HCT116 (cell line): Measurements from ENCODE around the gene RNF146. TPM values are rescaled to one million over a fixed set of nuclear protein-coding genes. Genes with fewer than 3 reads are reported as not detected.

ENCODE experiments used
- ATAC-seq: fragments of 200-7000 bp; cut with Tn5 transposase; 2 replicates; pipeline ENCODE4 v1.9.1; 2020; ENCODE audit warnings: mild to moderate bottlenecking, moderate library complexity
- BruUV-seq: library from RNA; stranded (reverse); fragments of 400-500 nt; replicated peaks from 2 replicates; lab custom pipeline; 2021; lab: Mats Ljungman, UMichigan
- CTCF ChIA-PET: fragments of 300-600 bp; sonication (Branson Sonifier 250); formaldehyde crosslinking; loops from one replicate; lab custom pipeline; 2021; ENCODE audit warnings: antibody characterized with exemption; lab: Charles Lee
- POLR2A ChIA-PET: fragments of 300-600, 350-600 bp; sonication (Branson Sonifier 250); formaldehyde crosslinking; loops from one replicate; lab custom pipeline; 2021; ENCODE audit warnings: antibody characterized with exemption; lab: Charles Lee
- RAD21 ChIA-PET, 2 experiments: fragments of 300-600 bp; sonication (Branson Sonifier 250); formaldehyde crosslinking; loops; one replicate each; lab custom pipeline; 2023; ENCODE audit warnings: low total read pairs in 2 of 2; ENCODE audit not compliant: uncharacterized antibody in 2 of 2, unreplicated experiment in 2 of 2, low non-redundant PET in 1 of 2; lab: Charles Lee
- DNase-seq: peaks from one replicate; pipeline ENCODE4 v3.0.0-alpha.2; 2010; ENCODE audit warnings: low read depth, low spot score
- H2AFZ ChIP-seq: fragments of 200-600 bp; shearing (Covaris generic), sonication (generic); 2 replicates; pipeline ENCODE4 v1.6.1; 2017; ENCODE audit warnings: low read depth, mixed run types, mixed read lengths, antibody characterized with exemption, low read length; ENCODE audit not compliant: poor library complexity, severe bottlenecking
- H3K27ac ChIP-seq: 2 replicates; pipeline ENCODE4 v1.5.1; 2012; ENCODE audit warnings: low read depth, low read length
- H3K27me3 ChIP-seq: fragments of 200-600 bp; sonication (generic); 2 replicates; pipeline ENCODE4 v1.6.1; 2016; ENCODE audit warnings: mixed run types, low read length, mixed read lengths; ENCODE audit not compliant: insufficient read depth
- H3K36me3 ChIP-seq, 2 experiments: fragments of 200-500 bp in 1 of 2; fragments of 200-600 bp in 1 of 2; sonication (Bioruptor generic) in 1 of 2; sonication (generic) in 1 of 2; 2 replicates each; pipeline versions ENCODE4 v1.5.1 to v1.6.1; 2014 to 2016; ENCODE audit warnings: low read length in 2 of 2, inconsistent platforms in 1 of 2, mixed read lengths in 1 of 2, mixed run types in 1 of 2; ENCODE audit not compliant: insufficient read depth in 2 of 2, control insufficient read depth in 1 of 2
- H3K4me1 ChIP-seq, 2 experiments: fragments of 200-600 bp in 1 of 2; sonication (generic) in 1 of 2; 2 replicates each; pipeline versions ENCODE4 v1.5.1 to v1.6.1; 2012 to 2017; ENCODE audit warnings: low read length in 2 of 2, inconsistent platforms in 1 of 2, mild to moderate bottlenecking in 1 of 2, mixed read lengths in 1 of 2, mixed run types in 1 of 2, moderate library complexity in 1 of 2; ENCODE audit not compliant: insufficient read depth in 2 of 2, control insufficient read depth in 1 of 2
- H3K4me2 ChIP-seq: fragments of 200-600 bp; sonication (generic); 2 replicates; pipeline ENCODE4 v1.6.1; 2017; ENCODE audit warnings: mixed run types, low read length, mixed read lengths
- H3K4me3 ChIP-seq, 2 experiments: fragments of 200-600 bp in 1 of 2; sonication (generic) in 1 of 2; replicated peaks in 1 of 2; 2 replicates each; pipeline ENCODE4 v1.5.1; 2011 to 2016; ENCODE audit warnings: low read length in 2 of 2, control low read depth in 1 of 2, low read depth in 1 of 2, mild to moderate bottlenecking in 1 of 2, mixed read lengths in 1 of 2, mixed run types in 1 of 2
- H3K79me2 ChIP-seq: fragments of 200-600 bp; sonication (generic); 2 replicates; pipeline ENCODE4 v1.6.1; 2017; ENCODE audit warnings: mild to moderate bottlenecking, mixed run types, low read length, moderate library complexity, mixed read lengths; ENCODE audit not compliant: insufficient read depth
- H3K9ac ChIP-seq: fragments of 200-600 bp; sonication (generic); 2 replicates; pipeline ENCODE4 v1.6.1; 2016; ENCODE audit warnings: low read length, mixed read lengths
- H3K9me2 ChIP-seq: fragments of 200-600 bp; sonication (generic), shearing (Covaris generic); 2 replicates; pipeline ENCODE4 v1.6.1; 2017; ENCODE audit warnings: mixed run types, mild to moderate bottlenecking, moderate library complexity; ENCODE audit not compliant: insufficient read depth
- H3K9me3 ChIP-seq, 2 experiments: fragments of 200-500 bp in 1 of 2; fragments of 200-600 bp in 1 of 2; sonication (Bioruptor generic) in 1 of 2; sonication (generic) in 1 of 2; 2 replicates each; pipeline ENCODE4 v1.6.1; 2014 to 2017; ENCODE audit warnings: low read length in 2 of 2, mixed read lengths in 2 of 2, inconsistent platforms in 1 of 2, low read depth in 1 of 2, mild to moderate bottlenecking in 1 of 2, mixed run types in 1 of 2, moderate library complexity in 1 of 2; ENCODE audit not compliant: control insufficient read depth in 1 of 2, insufficient read depth in 1 of 2
- H4K20me1 ChIP-seq: fragments of 200-600 bp; sonication (generic), shearing (Covaris generic); 2 replicates; pipeline ENCODE4 v1.6.1; 2017; ENCODE audit warnings: mixed run types, mild to moderate bottlenecking, moderate library complexity; ENCODE audit not compliant: insufficient read depth
- CEBPB ChIP-seq: IDR thresholded peaks from 2 replicates; pipeline ENCODE4 v1.6.1; 2012; ENCODE audit warnings: low read depth
- EGR1 ChIP-seq: IDR thresholded peaks from 2 replicates; pipeline ENCODE4 v1.6.1; 2012; ENCODE audit warnings: low read depth
- EZH2phosphoT487 ChIP-seq: fragments of 200-600 bp; IDR thresholded peaks from 2 replicates; pipeline ENCODE4 v1.6.1; 2018; ENCODE audit warnings: antibody characterized with exemption, borderline replicate concordance
- FOSL1 ChIP-seq: IDR thresholded peaks from 2 replicates; pipeline ENCODE4 v1.6.1; 2012; ENCODE audit warnings: low read depth
- JUND ChIP-seq: IDR thresholded peaks from 2 replicates; pipeline ENCODE4 v1.6.1; 2012
- POLR2A ChIP-seq: IDR thresholded peaks from 2 replicates; pipeline ENCODE4 v1.7.0; 2011; ENCODE audit warnings: borderline replicate concordance; ENCODE audit not compliant: insufficient read depth, insufficient read length; ENCODE audit errors: extremely low read depth
- POLR2AphosphoS5 ChIP-seq: IDR thresholded peaks from 2 replicates; pipeline ENCODE4 v1.6.1; 2011; ENCODE audit warnings: mild to moderate bottlenecking, low read depth, low read length, moderate library complexity
- RAD21 ChIP-seq: IDR thresholded peaks from 2 replicates; pipeline ENCODE4 v1.6.1; 2012; ENCODE audit warnings: low read depth, mild to moderate bottlenecking
- SP1 ChIP-seq: IDR thresholded peaks from 2 replicates; pipeline ENCODE4 v1.6.1; 2012; ENCODE audit warnings: low read depth
- SRF ChIP-seq: IDR thresholded peaks from 2 replicates; pipeline ENCODE4 v1.6.1; 2012; ENCODE audit warnings: low read depth
- TCF7L2 ChIP-seq: IDR thresholded peaks from 2 replicates; pipeline ENCODE4 v1.7.0; 2011; ENCODE audit warnings: borderline replicate concordance, inconsistent platforms; ENCODE audit not compliant: insufficient read depth, insufficient read length; ENCODE audit errors: extremely low read depth
- YY1 ChIP-seq: IDR thresholded peaks from 2 replicates; pipeline ENCODE4 v1.6.1; 2011; ENCODE audit warnings: low read length, low read depth, moderate library complexity, mild to moderate bottlenecking; ENCODE audit not compliant: insufficient replicate concordance; ENCODE audit errors: extremely low read depth
- ZFX ChIP-seq: fragments of 450-650 bp; IDR thresholded peaks from 2 replicates; pipeline ENCODE4 v1.6.1; 2017
- ZNF274 ChIP-seq: fragments of 200-500 bp; sonication (Bioruptor generic); IDR thresholded peaks from 2 replicates; pipeline ENCODE4 v1.6.1; 2014; ENCODE audit warnings: mild to moderate bottlenecking, low read depth, low read length, inconsistent platforms
- intact Hi-C: fragments of 100-400 bp; cut with micrococcal nuclease; formaldehyde crosslinking; loops from 2 replicates; pipeline ENCODE4 v1.10.0; 2022
- total RNA-seq: library from RNA; stranded (reverse); gene quantifications from one replicate; pipeline ENCODE4 v1.2.1, GENCODE V29; 2021; ENCODE audit not compliant: unreplicated experiment
- TF ChIP-seq, protein P1 (sequence below): IDR thresholded peaks from 2 replicates; pipeline ENCODE4 v1.6.1; 2012
- TF ChIP-seq, protein P2 (sequence below): IDR thresholded peaks from 2 replicates; pipeline ENCODE4 v1.6.1; 2011; ENCODE audit warnings: mild to moderate bottlenecking, low read length, moderate library complexity; ENCODE audit not compliant: insufficient replicate concordance; ENCODE audit errors: extremely low read depth

The RNF146 gene
- total RNA-seq, 1 experiment from 2014 or later: 17.6 TPM

DNA sequence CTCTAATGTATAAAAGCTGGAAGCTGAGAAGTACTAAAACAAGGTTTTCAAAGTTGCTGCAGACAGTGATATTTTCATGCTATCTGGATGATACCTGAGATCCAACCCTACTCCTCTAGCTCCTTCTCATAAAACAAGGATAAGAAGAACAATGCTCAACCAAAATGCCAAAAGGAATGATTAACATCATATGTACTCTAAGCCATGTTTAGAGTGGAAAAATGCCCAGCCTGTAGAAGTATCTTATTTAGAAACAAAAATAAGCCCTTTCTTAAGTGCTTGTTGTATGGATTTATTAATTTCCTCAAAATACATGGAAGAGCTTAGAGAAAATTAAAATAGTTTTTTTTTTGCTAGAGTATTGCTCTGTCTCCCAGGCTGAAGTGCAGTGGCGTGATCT, 53.0 kb downstream of the RNF146 start:
- H3K4me1 ChIP-seq: no peaks in the 10 kb centered on the region
- no TSS peak for BruUV-seq
- no peak overlapping the region for H2AFZ ChIP-seq
- DNase-seq (no peak), ATAC-seq (no peak)
- no peaks in the 10 kb centered on the region for H3K27me3 ChIP-seq
- no peak overlapping the region for H3K4me3 ChIP-seq
- H3K79me2 ChIP-seq: peaks cover 20% of the 10 kb centered on the region; the same call in 1 of the 2 replicates
- ChIA-PET CTCF (interaction anchor here (1.6 kb wide), 1 partner anchor 16 kb away, joined by 5 read pairs; no protein-coding TSS in a partner anchor), POLR2A (no interaction called here), RAD21 (no interaction called here)
- no peaks in the 10 kb centered on the region for H3K9me3 ChIP-seq
- no peak overlapping the region for H3K4me2 ChIP-seq
- H4K20me1 ChIP-seq: no peaks in the 10 kb centered on the region
- intact Hi-C loops: no loop called here
- H3K9me2 ChIP-seq: no peaks in the 10 kb centered on the region
- no peak overlapping the region for H3K27ac ChIP-seq
- no peak overlapping the region for H3K9ac ChIP-seq
- peaks cover 8 to 16% of the 10 kb centered on the region in 2 experiments; a peak in 2 of 4 replicates for H3K36me3 ChIP-seq
- TF ChIP-seq YY1: no peak
- no peak for TF ChIP-seq SP1
- TF ChIP-seq JUND: no peak
- TF ChIP-seq ZFX: no peak
- TF ChIP-seq POLR2A: no peak
- no peak for TF ChIP-seq FOSL1
- no peak for TF ChIP-seq CEBPB
- no peak for TF ChIP-seq ZNF274
- TF ChIP-seq SRF: no peak
- TF ChIP-seq POLR2AphosphoS5: no peak
- no peak for TF ChIP-seq EZH2phosphoT487
- TF ChIP-seq RAD21: no peak
- no peak for TF ChIP-seq TCF7L2
- TF ChIP-seq, protein P1, sequence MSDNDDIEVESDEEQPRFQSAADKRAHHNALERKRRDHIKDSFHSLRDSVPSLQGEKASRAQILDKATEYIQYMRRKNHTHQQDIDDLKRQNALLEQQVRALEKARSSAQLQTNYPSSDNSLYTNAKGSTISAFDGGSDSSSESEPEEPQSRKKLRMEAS: no peak
- TF ChIP-seq, protein P2, sequence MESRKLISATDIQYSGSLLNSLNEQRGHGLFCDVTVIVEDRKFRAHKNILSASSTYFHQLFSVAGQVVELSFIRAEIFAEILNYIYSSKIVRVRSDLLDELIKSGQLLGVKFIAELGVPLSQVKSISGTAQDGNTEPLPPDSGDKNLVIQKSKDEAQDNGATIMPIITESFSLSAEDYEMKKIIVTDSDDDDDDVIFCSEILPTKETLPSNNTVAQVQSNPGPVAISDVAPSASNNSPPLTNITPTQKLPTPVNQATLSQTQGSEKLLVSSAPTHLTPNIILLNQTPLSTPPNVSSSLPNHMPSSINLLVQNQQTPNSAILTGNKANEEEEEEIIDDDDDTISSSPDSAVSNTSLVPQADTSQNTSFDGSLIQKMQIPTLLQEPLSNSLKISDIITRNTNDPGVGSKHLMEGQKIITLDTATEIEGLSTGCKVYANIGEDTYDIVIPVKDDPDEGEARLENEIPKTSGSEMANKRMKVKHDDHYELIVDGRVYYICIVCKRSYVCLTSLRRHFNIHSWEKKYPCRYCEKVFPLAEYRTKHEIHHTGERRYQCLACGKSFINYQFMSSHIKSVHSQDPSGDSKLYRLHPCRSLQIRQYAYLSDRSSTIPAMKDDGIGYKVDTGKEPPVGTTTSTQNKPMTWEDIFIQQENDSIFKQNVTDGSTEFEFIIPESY: no peak
- TF ChIP-seq EGR1: no peak
- TF ChIP-seq, all 23 proteins: peak for 0
